IMR-90 (cell line): ENCODE results near the gene SLC7A6OS. TPM values are rescaled to one million over a fixed set of nuclear protein-coding genes. Genes with fewer than 3 reads are reported as not detected.

Source experiments
- ATAC-seq: fragments of 200-7000 bp; cut with Tn5 transposase; 2 replicates; pipeline ENCODE4 v1.9.1; 2020; ENCODE audit warnings: low read depth, mild to moderate bottlenecking, moderate library complexity
- BruUV-seq: library from RNA; stranded (reverse); fragments of 400-500 nt; replicated peaks from 2 replicates; lab custom pipeline; 2021; lab: Mats Ljungman, UMichigan
- CTCF ChIA-PET: fragments of 300-600 bp; formaldehyde crosslinking; extraction: SDS; loops from one replicate; lab custom pipeline; 2021; ENCODE audit warnings: antibody characterized with exemption; lab: Yijun Ruan, JAX
- POLR2A ChIA-PET: fragments of 300-600 bp; sonication (Branson Sonifier 250); formaldehyde crosslinking; loops from one replicate; lab custom pipeline; 2022; ENCODE audit warnings: antibody characterized with exemption; ENCODE audit not compliant: unreplicated experiment; lab: Charles Lee
- DNase-seq: peaks from one replicate; pipeline ENCODE4 v3.0.0; 2013
- H2AFZ ChIP-seq: replicated peaks from 2 replicates; pipeline ENCODE3; 2013; ENCODE audit warnings: low read length, mild to moderate bottlenecking; ENCODE audit not compliant: poor library complexity
- H2AK5ac ChIP-seq: 2 replicates; pipeline ENCODE4 v1.6.1; 2013; ENCODE audit warnings: low read depth, low read length, inconsistent platforms
- H2AK9ac ChIP-seq: replicated peaks from 2 replicates; pipeline ENCODE3; 2013; ENCODE audit warnings: mild to moderate bottlenecking, low read depth, low read length, moderate library complexity; ENCODE audit not compliant: poor library complexity
- H2BK120ac ChIP-seq: 2 replicates; pipeline ENCODE4 v1.6.1; 2013; ENCODE audit warnings: low read depth, low read length, inconsistent platforms
- H2BK15ac ChIP-seq: 3 replicates; pipeline ENCODE4 v1.6.1; 2013; ENCODE audit warnings: low read depth, low read length, inconsistent platforms
- H2BK20ac ChIP-seq: 2 replicates; pipeline ENCODE4 v1.6.1; 2013; ENCODE audit warnings: low read depth, mild to moderate bottlenecking, inconsistent platforms, low read length, moderate library complexity
- H2BK5ac ChIP-seq: 2 replicates; pipeline ENCODE4 v1.6.1; 2013; ENCODE audit warnings: mild to moderate bottlenecking, low read depth, low read length, inconsistent platforms; ENCODE audit not compliant: poor library complexity, severe bottlenecking
- H3K14ac ChIP-seq: replicated peaks from 2 replicates; pipeline ENCODE4 v1.6.1; 2013; ENCODE audit warnings: low read depth, low read length, inconsistent platforms
- H3K18ac ChIP-seq: 2 replicates; pipeline ENCODE4 v1.6.1; 2013; ENCODE audit warnings: low read depth, low read length, control low read depth
- H3K23ac ChIP-seq: 2 replicates; pipeline ENCODE4 v1.6.1; 2013; ENCODE audit warnings: low read depth, low read length, inconsistent platforms
- H3K27ac ChIP-seq: 2 replicates; pipeline ENCODE4 v1.5.1; 2013; ENCODE audit warnings: mild to moderate bottlenecking, control low read depth, low read length; ENCODE audit not compliant: insufficient read depth
- H3K27me3 ChIP-seq: 2 replicates; pipeline ENCODE4 v1.6.1; 2013; ENCODE audit warnings: low read length; ENCODE audit not compliant: control insufficient read depth, insufficient read depth
- H3K36me3 ChIP-seq: 2 replicates; pipeline ENCODE4 v1.6.1; 2013; ENCODE audit warnings: low read length, mixed read lengths; ENCODE audit not compliant: control insufficient read depth, insufficient read depth
- H3K4ac ChIP-seq: 2 replicates; pipeline ENCODE4 v1.6.1; 2013; ENCODE audit warnings: low read depth, low read length, inconsistent platforms
- H3K4me1 ChIP-seq: 2 replicates; pipeline ENCODE4 v1.6.1; 2013; ENCODE audit warnings: low read length, mixed read lengths; ENCODE audit not compliant: control insufficient read depth, insufficient read depth
- H3K4me2 ChIP-seq: 2 replicates; pipeline ENCODE4 v1.6.1; 2013; ENCODE audit warnings: low read depth, mild to moderate bottlenecking, control low read depth, low read length, moderate library complexity
- H3K4me3 ChIP-seq: 2 replicates; pipeline ENCODE4 v1.5.1; 2013; ENCODE audit warnings: low read depth, mild to moderate bottlenecking, control low read depth, low read length, moderate library complexity; ENCODE audit not compliant: insufficient read depth
- H3K56ac ChIP-seq: 2 replicates; pipeline ENCODE4 v1.6.1; 2013; ENCODE audit warnings: low read length, inconsistent platforms; ENCODE audit not compliant: insufficient read depth; ENCODE audit errors: extremely low read depth
- H3K79me1 ChIP-seq, 2 experiments: 2 replicates each; pipeline ENCODE4 v1.6.1; 2013; ENCODE audit warnings: low read length in 2 of 2, inconsistent platforms in 1 of 2, low read depth in 1 of 2
- H3K9ac ChIP-seq: 2 replicates; pipeline ENCODE4 v1.6.1; 2013; ENCODE audit warnings: low read depth, low read length, control low read depth
- H3K9me1 ChIP-seq: 2 replicates; pipeline ENCODE4 v1.6.1; 2013; ENCODE audit warnings: low read length, inconsistent platforms; ENCODE audit not compliant: insufficient read depth
- H3K9me3 ChIP-seq: 2 replicates; pipeline ENCODE4 v1.6.1; 2013; ENCODE audit warnings: low read length; ENCODE audit not compliant: control insufficient read depth, insufficient read depth
- H4K20me1 ChIP-seq: 2 replicates; pipeline ENCODE4 v1.6.1; 2013; ENCODE audit warnings: low read length, inconsistent platforms; ENCODE audit not compliant: insufficient read depth
- H4K5ac ChIP-seq: 2 replicates; pipeline ENCODE4 v1.6.1; 2013; ENCODE audit warnings: mild to moderate bottlenecking, low read depth, low read length, control low read depth
- H4K8ac ChIP-seq, 2 experiments: 2 replicates each; pipeline ENCODE4 v1.6.1; 2013; ENCODE audit warnings: low read depth in 2 of 2, low read length in 2 of 2, control low read depth in 1 of 2, inconsistent platforms in 1 of 2
- H4K91ac ChIP-seq: 2 replicates; pipeline ENCODE4 v1.6.1; 2013; ENCODE audit warnings: low read depth, low read length, inconsistent platforms; ENCODE audit not compliant: insufficient read depth
- BHLHE40 ChIP-seq: fragments of 150-350 bp; IDR thresholded peaks from 2 replicates; pipeline ENCODE4 v1.6.1; 2016; ENCODE audit warnings: mild to moderate bottlenecking, low read depth, low read length
- CEBPB ChIP-seq: IDR thresholded peaks from 2 replicates; pipeline ENCODE4 v1.6.1; 2012; ENCODE audit warnings: low read depth, low read length, improper control_type of control experiment
- CHD1 ChIP-seq: IDR thresholded peaks from 2 replicates; pipeline ENCODE4 v1.6.1; 2012; ENCODE audit warnings: low read depth, low read length, improper control_type of control experiment
- FOS ChIP-seq: fragments of 150-350 bp; IDR thresholded peaks from 2 replicates; pipeline ENCODE4 v1.6.1; 2016; ENCODE audit warnings: low read depth, low read length
- MAFK ChIP-seq: IDR thresholded peaks from 2 replicates; pipeline ENCODE4 v1.6.1; 2012; ENCODE audit warnings: low read depth, low read length, improper control_type of control experiment
- MAZ ChIP-seq: IDR thresholded peaks from 2 replicates; pipeline ENCODE4 v1.6.1; 2012; ENCODE audit warnings: low read depth, mild to moderate bottlenecking, low read length, improper control_type of control experiment, moderate library complexity, borderline replicate concordance
- MXI1 ChIP-seq: IDR thresholded peaks from 2 replicates; pipeline ENCODE4 v1.6.1; 2012; ENCODE audit warnings: low read depth, mild to moderate bottlenecking, low read length, moderate library complexity, borderline replicate concordance
- NFE2L2 ChIP-seq: fragments of 150-350 bp; IDR thresholded peaks from 2 replicates; pipeline ENCODE4 v1.6.1; 2016; ENCODE audit warnings: low read depth, mild to moderate bottlenecking, low read length
- POLR2A ChIP-seq: IDR thresholded peaks from 2 replicates; pipeline ENCODE4 v1.6.1; 2012; ENCODE audit warnings: mild to moderate bottlenecking, low read depth, low read length
- RAD21 ChIP-seq: IDR thresholded peaks from 2 replicates; pipeline ENCODE4 v1.6.1; 2012; ENCODE audit warnings: low read length, improper control_type of control experiment
- RCOR1 ChIP-seq: IDR thresholded peaks from 2 replicates; pipeline ENCODE4 v1.6.1; 2012; ENCODE audit warnings: mild to moderate bottlenecking, low read length, improper control_type of control experiment; ENCODE audit not compliant: insufficient replicate concordance
- RFX5 ChIP-seq: IDR thresholded peaks from 2 replicates; pipeline ENCODE4 v1.8.0; 2012; ENCODE audit warnings: low read depth, mild to moderate bottlenecking, low read length, moderate library complexity
- SMC3 ChIP-seq: fragments of 150-350 bp; IDR thresholded peaks from 2 replicates; pipeline ENCODE4 v1.6.1; 2016; ENCODE audit warnings: low read depth, mild to moderate bottlenecking, antibody characterized with exemption, low read length, moderate library complexity
- USF2 ChIP-seq: fragments of 150-350 bp; IDR thresholded peaks from 2 replicates; pipeline ENCODE4 v1.6.1; 2017; ENCODE audit warnings: mild to moderate bottlenecking, antibody characterized with exemption, low read length, low read depth
- WGBS, 2 experiments: methylation state at CpG; one replicate each; pipeline versions ENCODE4 v1.1.5 to v1.1.7; 2013; ENCODE audit warnings: missing lambda C conversion rate in 2 of 2; ENCODE audit not compliant: insufficient read length in 1 of 2; ENCODE audit errors: extremely low coverage in 2 of 2; 5-methylcytosine and 5-hydroxymethylcytosine counted together
- dilution Hi-C: fragments of 300-500 bp; cut with HindIII; formaldehyde crosslinking; loops from one replicate; pipeline ENCODE4 v1.14.3; 2018; ENCODE audit warnings: low sequenced_read_pairs; ENCODE audit not compliant: unreplicated experiment
- in situ Hi-C: fragments of 300-500 bp; cut with MboI; formaldehyde crosslinking; loops from 3 replicates; pipeline ENCODE4 v1.14.3; 2019; ENCODE audit warnings: low sequenced_read_pairs, inconsistent platforms, mixed read lengths
- intact Hi-C: fragments of 100-400 bp; cut with micrococcal nuclease; formaldehyde crosslinking; loops from 2 replicates; pipeline ENCODE4 v1.10.0; 2022
- polyA plus RNA-seq, 3 experiments: library from polyadenylated mRNA; depleted of rRNA; stranded (reverse); fragments of >200 nt; gene quantifications; 2 replicates each; pipeline ENCODE4 v1.2.3, GENCODE V29; 2012; ENCODE audit warnings: low replicate concordance in 1 of 3
- total RNA-seq: library from RNA; depleted of rRNA; stranded (reverse); fragments of >200 nt; gene quantifications from 2 replicates; pipeline ENCODE4 v1.2.3, GENCODE V29; 2012
- TF ChIP-seq, protein P1 (sequence below): conservative IDR thresholded peaks from 2 replicates; pipeline ENCODE4 v1.5.1; 2012; ENCODE audit warnings: mild to moderate bottlenecking, low read depth, low read length, improper control_type of control experiment
- TF ChIP-seq, protein P2 (sequence below): fragments of 150-350 bp; IDR thresholded peaks from 2 replicates; pipeline ENCODE4 v1.6.1; 2016; ENCODE audit warnings: low read depth, mild to moderate bottlenecking, low read length, moderate library complexity, borderline replicate concordance

The SLC7A6OS gene
- total and polyA plus RNA-seq, 2 of the 4 experiments (the other 2 are of a cell fraction) = 6.8 to 8.4 TPM

- Histone ChIP-seq H2BK20ac (no peak overlapping the region), H2BK5ac (no peak overlapping the region), H3K9ac (no peak overlapping the region), H3K27me3 (no peaks in the 10 kb centered on the region), H2AK9ac (no peak overlapping the region), H3K36me3 (peaks cover 29% of the 10 kb centered on the region), H3K79me1 (peaks cover 24 to 79% of the 10 kb centered on the region in 2 experiments; a peak in 3 of 4 replicates), H3K18ac (no peak overlapping the region), H4K20me1 (peaks cover 76% of the 10 kb centered on the region), H4K8ac (no peak overlapping the region), H3K56ac (no peak overlapping the region), H3K4ac (no peak overlapping the region), H3K9me3 (no peaks in the 10 kb centered on the region), H2AFZ (no peak overlapping the region), H3K14ac (no peak overlapping the region), H3K4me3 (no peak overlapping the region), H3K27ac (no peak overlapping the region), H2AK5ac (no peak overlapping the region), H3K4me2 (no peak overlapping the region), H4K91ac (no peak overlapping the region), H4K5ac (no peak overlapping the region), H3K9me1 (peaks cover 17% of the 10 kb centered on the region; the same call in 1 of the 2 replicates), H3K4me1 (peaks cover 7% of the 10 kb centered on the region), H2BK120ac (no peak overlapping the region), H2BK15ac (no peak overlapping the region), H3K23ac (no peak overlapping the region)
- no TSS peak for BruUV-seq
- dilution Hi-C loops = no loop called here
- ChIA-PET POLR2A (interaction anchor here (0.6 kb wide), 1 partner anchor 18 kb away, joined by 5 read pairs; no protein-coding TSS in a partner anchor), CTCF (no interaction called here)
- no CpG with 5 or more reads among the region's 1 CpG for WGBS, 2 experiments
- in situ Hi-C loops = no loop called here
- DNase-seq (no peak), ATAC-seq (no peak)
- intact Hi-C loops = no loop called here
- no peak for TF ChIP-seq MAFK
- no peak for TF ChIP-seq RCOR1
- TF ChIP-seq POLR2A = no peak
- no peak for TF ChIP-seq SMC3
- TF ChIP-seq, protein P1, sequence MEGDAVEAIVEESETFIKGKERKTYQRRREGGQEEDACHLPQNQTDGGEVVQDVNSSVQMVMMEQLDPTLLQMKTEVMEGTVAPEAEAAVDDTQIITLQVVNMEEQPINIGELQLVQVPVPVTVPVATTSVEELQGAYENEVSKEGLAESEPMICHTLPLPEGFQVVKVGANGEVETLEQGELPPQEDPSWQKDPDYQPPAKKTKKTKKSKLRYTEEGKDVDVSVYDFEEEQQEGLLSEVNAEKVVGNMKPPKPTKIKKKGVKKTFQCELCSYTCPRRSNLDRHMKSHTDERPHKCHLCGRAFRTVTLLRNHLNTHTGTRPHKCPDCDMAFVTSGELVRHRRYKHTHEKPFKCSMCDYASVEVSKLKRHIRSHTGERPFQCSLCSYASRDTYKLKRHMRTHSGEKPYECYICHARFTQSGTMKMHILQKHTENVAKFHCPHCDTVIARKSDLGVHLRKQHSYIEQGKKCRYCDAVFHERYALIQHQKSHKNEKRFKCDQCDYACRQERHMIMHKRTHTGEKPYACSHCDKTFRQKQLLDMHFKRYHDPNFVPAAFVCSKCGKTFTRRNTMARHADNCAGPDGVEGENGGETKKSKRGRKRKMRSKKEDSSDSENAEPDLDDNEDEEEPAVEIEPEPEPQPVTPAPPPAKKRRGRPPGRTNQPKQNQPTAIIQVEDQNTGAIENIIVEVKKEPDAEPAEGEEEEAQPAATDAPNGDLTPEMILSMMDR = no peak
- TF ChIP-seq, protein P2, sequence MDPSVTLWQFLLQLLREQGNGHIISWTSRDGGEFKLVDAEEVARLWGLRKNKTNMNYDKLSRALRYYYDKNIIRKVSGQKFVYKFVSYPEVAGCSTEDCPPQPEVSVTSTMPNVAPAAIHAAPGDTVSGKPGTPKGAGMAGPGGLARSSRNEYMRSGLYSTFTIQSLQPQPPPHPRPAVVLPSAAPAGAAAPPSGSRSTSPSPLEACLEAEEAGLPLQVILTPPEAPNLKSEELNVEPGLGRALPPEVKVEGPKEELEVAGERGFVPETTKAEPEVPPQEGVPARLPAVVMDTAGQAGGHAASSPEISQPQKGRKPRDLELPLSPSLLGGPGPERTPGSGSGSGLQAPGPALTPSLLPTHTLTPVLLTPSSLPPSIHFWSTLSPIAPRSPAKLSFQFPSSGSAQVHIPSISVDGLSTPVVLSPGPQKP = no peak
- no peak for TF ChIP-seq NFE2L2
- TF ChIP-seq RAD21 = no peak
- no peak for TF ChIP-seq CEBPB
- no peak for TF ChIP-seq CHD1
- no peak for TF ChIP-seq BHLHE40
- TF ChIP-seq FOS = no peak
- TF ChIP-seq USF2 = no peak
- no peak for TF ChIP-seq MXI1
- no peak for TF ChIP-seq RFX5
- no peak for TF ChIP-seq MAZ
Measured at GRCh38 chr16:68270353-68270752, 40.4 kb downstream of the SLC7A6OS start.
